ENCODE data around the gene TBXAS1. TPM values are rescaled to one million over a fixed set of nuclear protein-coding genes. Genes with fewer than 3 reads are reported as not detected.

Gene TBXAS1
- total RNA-seq, 2 experiments from 2014 or later = 0.86 TPM; not detected in 1

DNA sequence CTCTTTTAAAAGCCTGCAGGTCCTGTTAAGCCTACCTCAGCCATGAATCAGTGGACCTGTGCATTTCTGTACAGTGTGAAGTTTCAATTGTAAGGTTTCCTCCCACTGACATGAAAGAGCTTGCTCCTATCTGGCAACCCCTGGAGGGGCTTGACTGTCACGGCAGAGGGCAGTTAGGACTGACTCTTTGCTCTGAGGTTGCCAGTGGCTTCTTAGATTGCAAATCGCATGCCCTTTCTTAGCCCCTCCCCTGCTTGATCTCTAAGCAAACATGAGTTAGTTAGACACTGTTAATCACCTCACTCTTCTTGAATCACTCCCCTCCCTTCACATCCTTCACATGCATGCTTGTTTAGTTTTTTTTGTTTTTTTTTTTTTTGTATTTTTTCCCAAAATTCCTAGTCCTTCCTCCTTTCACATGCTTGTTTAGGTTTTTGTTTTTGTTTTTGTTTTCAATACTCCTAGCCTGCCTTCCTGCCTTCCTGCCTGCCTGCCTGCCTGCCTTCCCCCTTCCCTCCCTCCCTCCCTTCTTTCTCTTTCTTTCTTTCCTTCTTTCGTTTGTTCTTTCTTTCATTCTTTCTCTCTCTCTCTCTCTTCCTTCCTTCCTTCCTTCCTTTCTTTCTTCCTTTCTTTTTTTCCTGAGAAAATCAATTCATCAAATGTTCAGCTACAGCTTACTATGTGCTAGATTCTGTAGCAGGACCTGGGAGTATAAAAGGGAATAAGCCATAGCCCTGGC, 45.2 kb upstream of the TBXAS1 start:
- Histone ChIP-seq H3K36me3 (ENCODE audit: insufficient read depth, low read length) (no peaks in the 10 kb centered on the region), H3K9me2 (ENCODE audit: insufficient read depth, low read length) (no peaks in the 10 kb centered on the region), H3K4me3 (ENCODE audit: low read depth, low read length, poor library complexity, severe bottlenecking) (no peak overlapping the region), H3K27ac (ENCODE audit: low read depth, low read length, poor library complexity, severe bottlenecking) (no peak overlapping the region), H3K4me2 (ENCODE audit: low read length) (no peak overlapping the region), H3K9me3 (ENCODE audit: low read length) (no peaks in the 10 kb centered on the region), H2AFZ (ENCODE audit: low read length) (no peak overlapping the region), H3K4me1 (ENCODE audit: insufficient read depth, low read length, poor library complexity, severe bottlenecking) (no peaks in the 10 kb centered on the region), H3K79me2 (ENCODE audit: insufficient read depth, low read depth, low read length) (no peaks in the 10 kb centered on the region), H4K20me1 (ENCODE audit: insufficient read depth, low read length) (no peaks in the 10 kb centered on the region)
- no TSS peak for BruUV-seq (replicated peaks)
- ChIA-PET CTCF (ENCODE audit: unreplicated experiment) (no interaction called here), POLR2A (interaction anchor here (0.6 to 1.1 kb wide), 2 partner anchors 19 to 210 kb away, joined by 4 read pairs; no protein-coding TSS in a partner anchor)
- TF ChIP-seq, protein P1, sequence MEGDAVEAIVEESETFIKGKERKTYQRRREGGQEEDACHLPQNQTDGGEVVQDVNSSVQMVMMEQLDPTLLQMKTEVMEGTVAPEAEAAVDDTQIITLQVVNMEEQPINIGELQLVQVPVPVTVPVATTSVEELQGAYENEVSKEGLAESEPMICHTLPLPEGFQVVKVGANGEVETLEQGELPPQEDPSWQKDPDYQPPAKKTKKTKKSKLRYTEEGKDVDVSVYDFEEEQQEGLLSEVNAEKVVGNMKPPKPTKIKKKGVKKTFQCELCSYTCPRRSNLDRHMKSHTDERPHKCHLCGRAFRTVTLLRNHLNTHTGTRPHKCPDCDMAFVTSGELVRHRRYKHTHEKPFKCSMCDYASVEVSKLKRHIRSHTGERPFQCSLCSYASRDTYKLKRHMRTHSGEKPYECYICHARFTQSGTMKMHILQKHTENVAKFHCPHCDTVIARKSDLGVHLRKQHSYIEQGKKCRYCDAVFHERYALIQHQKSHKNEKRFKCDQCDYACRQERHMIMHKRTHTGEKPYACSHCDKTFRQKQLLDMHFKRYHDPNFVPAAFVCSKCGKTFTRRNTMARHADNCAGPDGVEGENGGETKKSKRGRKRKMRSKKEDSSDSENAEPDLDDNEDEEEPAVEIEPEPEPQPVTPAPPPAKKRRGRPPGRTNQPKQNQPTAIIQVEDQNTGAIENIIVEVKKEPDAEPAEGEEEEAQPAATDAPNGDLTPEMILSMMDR (conservative IDR thresholded peaks at IDR 0.05; ENCODE audit: low read length) = no peak
- no peak for TF ChIP-seq EZH2phosphoT487 (IDR thresholded peaks at IDR 0.05; ENCODE audit: borderline replicate concordance, low read depth, low read length)
- DNase-seq (ENCODE audit: low spot score) = no peak
- intact Hi-C loops (cut with micrococcal nuclease; ENCODE audit: unreplicated experiment) = no loop called here

DNA sequence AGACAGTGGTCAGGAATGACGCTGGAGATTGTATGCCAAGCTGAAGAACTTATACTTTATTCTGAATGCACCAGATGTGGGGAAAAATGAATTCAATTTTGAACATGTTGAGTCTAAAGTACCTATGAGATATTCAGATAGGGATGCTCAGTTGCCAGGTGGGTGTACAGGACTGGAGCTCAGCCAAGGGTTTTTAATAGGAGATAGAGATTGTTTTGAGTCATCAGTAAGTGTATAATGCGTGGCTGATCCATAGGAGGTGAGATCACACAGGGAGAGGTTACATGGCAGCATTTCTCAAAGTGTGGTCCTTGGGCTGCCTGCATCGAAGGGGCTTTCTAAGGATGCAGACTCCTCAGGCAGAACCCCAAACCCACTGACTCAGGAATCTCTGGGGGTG, 44.4 kb upstream of the TBXAS1 start:
- Histone ChIP-seq H4K20me1 (ENCODE audit: insufficient read depth, low read length) (no peaks in the 10 kb centered on the region), H3K79me2 (ENCODE audit: insufficient read depth, low read depth, low read length) (no peaks in the 10 kb centered on the region), H3K27ac (ENCODE audit: low read depth, low read length, poor library complexity, severe bottlenecking) (no peak overlapping the region), H3K9me3 (ENCODE audit: low read length) (no peaks in the 10 kb centered on the region), H3K9me2 (ENCODE audit: insufficient read depth, low read length) (no peaks in the 10 kb centered on the region), H3K4me3 (ENCODE audit: low read depth, low read length, poor library complexity, severe bottlenecking) (no peak overlapping the region), H3K4me1 (ENCODE audit: insufficient read depth, low read length, poor library complexity, severe bottlenecking) (no peaks in the 10 kb centered on the region), H2AFZ (ENCODE audit: low read length) (no peak overlapping the region), H3K36me3 (ENCODE audit: insufficient read depth, low read length) (no peaks in the 10 kb centered on the region), H3K4me2 (ENCODE audit: low read length) (no peak overlapping the region)
- TF ChIP-seq EZH2phosphoT487 (IDR thresholded peaks at IDR 0.05; ENCODE audit: borderline replicate concordance, low read depth, low read length) = no peak
- TF ChIP-seq, protein P1 (conservative IDR thresholded peaks at IDR 0.05; ENCODE audit: low read length) = no peak
- no peak for DNase-seq (ENCODE audit: low spot score)
- no TSS peak for BruUV-seq (replicated peaks)
- intact Hi-C loops (cut with micrococcal nuclease; ENCODE audit: unreplicated experiment) = no loop called here
- POLR2A ChIA-PET = interaction anchor here (0.6 kb wide), 1 partner anchor 12 kb away, joined by 3 read pairs; no protein-coding TSS in a partner anchor
- CTCF ChIA-PET (ENCODE audit: unreplicated experiment) = no interaction called here

DNA sequence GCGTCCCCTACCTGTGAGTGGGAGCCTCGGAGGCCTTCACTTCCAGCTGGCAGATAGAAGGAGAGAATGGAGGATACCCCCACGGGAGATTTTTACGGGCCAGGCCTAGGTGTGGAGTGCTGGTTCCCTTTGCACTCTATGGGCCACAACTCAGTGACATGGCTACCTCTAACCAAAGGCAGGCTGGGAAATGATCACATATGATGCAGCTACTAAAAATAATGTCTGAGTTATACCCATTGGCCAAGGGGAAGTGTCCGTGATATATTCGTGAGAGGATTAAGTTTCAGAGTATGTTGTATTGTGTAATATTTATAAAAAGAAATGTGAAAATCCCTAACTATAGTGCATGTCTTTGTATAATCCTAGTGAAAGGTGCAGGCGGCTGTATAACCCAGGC, 37.7 kb upstream of the TBXAS1 start:
- TF ChIP-seq EZH2phosphoT487 (IDR thresholded peaks at IDR 0.05; ENCODE audit: borderline replicate concordance, low read depth, low read length) = no peak
- TF ChIP-seq, protein P1 (conservative IDR thresholded peaks at IDR 0.05; ENCODE audit: low read length) = no peak
- Histone ChIP-seq H3K4me1 (ENCODE audit: insufficient read depth, low read length, poor library complexity, severe bottlenecking) (no peaks in the 10 kb centered on the region), H3K9me2 (ENCODE audit: insufficient read depth, low read length) (no peaks in the 10 kb centered on the region), H3K36me3 (ENCODE audit: insufficient read depth, low read length) (no peaks in the 10 kb centered on the region), H3K4me3 (ENCODE audit: low read depth, low read length, poor library complexity, severe bottlenecking) (no peak overlapping the region), H3K9me3 (ENCODE audit: low read length) (no peaks in the 10 kb centered on the region), H2AFZ (ENCODE audit: low read length) (no peak overlapping the region), H3K4me2 (ENCODE audit: low read length) (no peak overlapping the region), H4K20me1 (ENCODE audit: insufficient read depth, low read length) (no peaks in the 10 kb centered on the region), H3K27ac (ENCODE audit: low read depth, low read length, poor library complexity, severe bottlenecking) (no peak overlapping the region), H3K79me2 (ENCODE audit: insufficient read depth, low read depth, low read length) (no peaks in the 10 kb centered on the region)
- POLR2A ChIA-PET = interaction anchor here (0.7 kb wide), 2 partner anchors 87 to 197 kb away, joined by 3 to 4 read pairs; no protein-coding TSS in a partner anchor
- no TSS peak for BruUV-seq (replicated peaks)
- DNase-seq (ENCODE audit: low spot score) = no peak
- CTCF ChIA-PET (ENCODE audit: unreplicated experiment) = no interaction called here
- intact Hi-C loops (cut with micrococcal nuclease; ENCODE audit: unreplicated experiment) = no loop called here
